Stimulated activated CD8-positive, alpha-beta memory T cell treated with anti-CD3 and anti-CD28 coated beads, Interleukin-2, amount 100 ng/mL, for 1 hour (primary cell): ENCODE measurements around the gene CDC42SE2.

Experiments used
- DNase-seq, 2 donors: peaks; one replicate each; pipeline ENCODE4 v3.0.0-alpha.2; 2020; ENCODE audit warnings: low read depth in 2 of 2

The CDC42SE2 gene, protein sequence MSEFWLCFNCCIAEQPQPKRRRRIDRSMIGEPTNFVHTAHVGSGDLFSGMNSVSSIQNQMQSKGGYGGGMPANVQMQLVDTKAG

DNA sequence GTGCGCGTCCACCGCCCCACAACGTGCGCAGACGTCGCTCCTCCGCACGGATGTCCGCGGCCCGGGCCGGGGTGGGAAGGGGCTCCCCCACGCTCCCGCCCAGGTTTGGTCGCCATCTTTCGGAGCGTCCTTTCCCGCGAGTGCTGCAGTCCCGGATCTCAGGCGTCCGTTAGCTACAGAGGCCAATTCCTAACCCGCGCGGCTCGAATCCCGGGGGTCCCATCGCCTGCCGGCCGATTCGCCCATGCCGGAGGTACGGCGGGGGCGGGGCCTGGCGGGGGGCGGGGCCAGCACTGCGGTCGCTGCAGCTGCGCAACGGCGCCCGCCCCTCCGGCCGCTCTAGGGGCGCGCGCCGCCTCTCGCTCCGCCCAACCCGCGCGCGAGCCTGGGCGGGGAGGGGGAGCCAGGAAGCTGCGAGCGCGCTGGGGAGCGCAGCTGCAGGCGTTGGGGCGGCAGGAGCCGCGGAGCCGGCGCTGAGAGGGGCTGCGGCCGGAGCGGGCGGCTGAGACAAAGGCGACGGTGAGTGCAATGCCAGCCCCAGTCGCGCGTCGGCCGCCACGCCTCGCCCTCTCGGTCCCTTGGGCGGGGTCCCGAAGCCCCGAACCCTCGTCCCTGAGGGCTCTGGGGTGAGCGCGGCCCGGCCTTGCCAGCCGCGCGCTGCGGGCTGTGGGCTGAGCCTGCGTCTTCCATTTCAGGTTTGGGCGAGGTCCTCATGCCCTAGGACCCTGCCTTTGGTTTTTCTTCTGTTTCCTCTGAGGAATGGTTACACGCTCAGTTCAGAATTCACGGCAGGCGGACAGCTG, at the start of gene CDC42SE2:
CDC42SE2 (plus strand) TSS at position 406 of the 803 bp plus-strand sequence. CDS start 95,441 bp downstream, outside the sequence.
- DNase-seq = peak; percentile 68 to 75

DNA sequence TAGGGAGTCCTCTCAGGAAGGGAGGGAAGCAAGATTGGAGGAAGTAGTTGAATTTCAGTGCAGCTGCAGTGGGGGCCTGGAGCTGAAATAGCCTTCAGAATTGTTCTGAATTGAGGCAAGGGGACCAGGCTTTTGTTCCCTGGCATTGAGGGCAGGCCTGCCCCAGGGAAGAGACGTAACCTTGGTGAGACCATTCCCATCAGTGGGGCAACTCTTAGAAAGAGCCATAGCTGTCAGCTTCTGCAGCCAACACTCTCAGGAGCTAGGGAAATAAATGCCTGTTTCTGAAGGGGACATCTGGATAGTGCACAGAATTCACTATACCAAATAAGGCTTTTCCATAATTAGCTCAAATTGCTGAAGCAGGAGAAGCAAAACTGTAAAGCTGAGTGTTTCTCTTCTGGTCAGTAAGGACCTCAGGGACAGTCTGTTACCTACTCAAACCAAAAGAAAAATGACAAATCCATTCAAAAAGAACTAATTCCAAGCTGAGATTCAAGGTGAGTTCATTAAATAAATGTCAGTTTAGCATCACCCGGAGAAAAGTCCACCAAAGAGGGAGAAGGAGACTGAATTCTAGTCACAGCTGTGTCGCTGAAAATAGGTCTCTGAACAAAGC, 49.1 kb upstream of the CDC42SE2 start:
- DNase-seq = no peak

DNA sequence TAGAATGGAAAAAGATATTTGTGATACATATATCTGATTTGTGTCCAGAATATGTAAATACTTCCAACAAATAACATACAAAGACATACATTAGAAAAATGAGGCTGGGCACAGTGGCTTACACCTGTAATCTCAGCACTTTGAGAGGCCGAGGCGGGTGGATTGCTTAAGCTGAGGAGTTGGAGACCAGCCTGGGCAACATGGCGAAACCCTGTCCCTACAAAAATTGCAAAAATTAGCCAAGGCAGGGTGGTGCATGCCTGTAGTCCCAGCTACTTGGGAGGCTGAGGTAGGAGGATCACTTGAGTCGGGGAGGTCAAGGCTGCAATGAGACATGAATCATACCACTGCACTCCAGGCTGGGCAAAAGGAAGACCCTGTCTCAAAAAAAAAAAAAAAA, 46.1 kb upstream of the CDC42SE2 start:
- no peak for DNase-seq

DNA sequence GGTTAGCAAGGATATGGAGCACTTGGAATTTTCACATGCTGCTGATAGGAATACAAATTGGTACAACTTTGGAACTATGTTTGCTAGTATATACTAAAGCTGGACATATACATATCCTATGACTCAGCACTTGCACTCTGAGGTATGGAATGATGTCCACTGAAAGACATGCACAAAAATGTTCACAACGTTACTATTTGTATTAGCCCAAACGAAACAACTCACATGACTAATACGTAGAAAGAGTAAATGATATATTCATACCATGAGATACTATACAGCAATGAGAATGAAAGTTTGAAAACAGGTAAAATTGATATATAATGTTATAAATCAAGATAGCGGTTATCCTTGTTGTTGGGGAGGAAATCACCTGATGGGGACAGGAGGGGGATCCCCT, 45.5 kb upstream of the CDC42SE2 start:
- no peak for DNase-seq

DNA sequence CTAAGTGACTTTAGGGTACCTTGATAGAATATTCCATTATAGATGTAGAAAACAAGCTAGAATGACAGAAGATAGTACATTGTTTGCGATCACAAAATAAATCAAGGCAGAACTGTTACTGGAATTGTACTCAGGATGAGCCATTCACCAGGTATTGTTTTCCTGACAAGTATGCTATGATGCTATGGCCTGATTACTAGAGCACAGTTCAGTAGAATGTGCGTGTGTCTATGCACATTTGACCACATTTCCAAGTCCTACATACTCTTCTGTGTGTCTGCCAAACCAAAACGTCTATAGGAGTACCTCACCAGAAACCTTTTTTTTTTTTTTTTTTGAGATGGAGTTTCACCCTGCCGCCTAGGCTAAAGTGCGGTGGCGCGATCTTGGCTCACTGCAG, 43.3 kb upstream of the CDC42SE2 start:
- DNase-seq = no peak

DNA sequence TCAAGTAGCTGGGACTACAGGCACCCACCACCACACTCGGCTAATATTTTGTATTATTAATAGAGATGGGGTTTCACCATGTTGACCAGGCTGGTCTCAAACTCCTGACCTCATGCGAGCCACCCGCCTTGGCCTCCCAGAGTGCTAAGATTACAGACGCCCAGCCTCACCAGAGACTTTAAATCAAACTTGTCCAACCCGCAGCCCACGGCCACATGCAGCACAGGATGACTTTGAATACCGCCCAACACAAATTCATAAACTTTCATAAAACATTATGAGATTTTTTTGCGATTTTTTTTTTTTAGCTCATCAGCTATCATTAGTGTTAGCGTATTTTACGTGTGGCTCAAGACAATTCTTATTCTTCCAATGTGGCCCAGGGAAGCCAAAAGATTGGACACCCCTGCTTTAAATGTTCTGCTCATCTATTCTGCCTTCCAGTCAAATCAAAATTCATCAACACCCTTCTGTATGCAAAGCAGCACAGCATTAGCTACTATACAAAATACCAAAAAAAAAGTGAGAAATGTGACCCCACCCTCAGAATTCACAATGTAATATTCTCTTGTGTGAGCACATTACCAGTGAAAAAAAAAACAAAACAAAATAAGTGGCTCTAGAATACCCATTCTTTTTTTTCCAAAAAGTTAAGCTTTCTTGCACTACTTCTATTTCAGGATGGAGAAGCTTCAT, 42.7 kb upstream of the CDC42SE2 start:
- DNase-seq = no peak

DNA sequence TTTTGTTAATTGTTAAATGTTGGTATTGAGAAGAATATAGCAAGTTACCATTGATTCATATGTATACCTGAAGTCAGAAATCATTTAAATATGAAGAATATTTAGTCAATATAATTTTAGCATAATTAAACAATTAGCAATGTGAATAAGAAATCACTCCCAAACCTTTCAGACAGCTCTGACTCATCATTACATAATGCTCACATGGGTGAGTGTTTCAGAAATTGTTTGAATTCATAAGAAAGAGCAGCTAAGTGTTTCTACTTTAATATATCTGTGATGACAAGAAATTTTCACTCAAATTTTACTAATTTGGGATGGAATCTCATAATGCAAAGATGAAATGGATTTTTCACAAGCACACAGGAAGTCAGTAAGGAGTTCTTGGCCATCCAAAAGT, 42.0 kb upstream of the CDC42SE2 start:
- no peak for DNase-seq

DNA sequence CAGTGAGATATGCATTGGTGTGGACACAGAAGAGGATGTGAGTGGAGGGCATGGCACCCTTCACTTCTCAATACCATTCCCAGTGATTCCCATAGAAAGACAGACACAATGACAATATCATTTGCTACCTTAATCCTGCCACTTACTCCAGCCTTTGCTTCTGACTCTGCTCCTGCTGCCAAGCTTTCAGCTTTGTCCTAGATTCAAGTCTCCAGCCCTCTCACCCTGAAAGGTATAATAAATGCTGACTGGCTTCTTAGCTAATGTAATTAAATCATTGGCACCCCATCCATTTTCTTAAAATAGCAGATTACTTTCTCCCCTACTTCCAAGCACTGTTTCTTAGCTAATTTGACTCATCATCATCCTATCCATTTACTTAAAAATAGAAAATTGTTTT, 41.1 kb upstream of the CDC42SE2 start:
- DNase-seq = no peak

DNA sequence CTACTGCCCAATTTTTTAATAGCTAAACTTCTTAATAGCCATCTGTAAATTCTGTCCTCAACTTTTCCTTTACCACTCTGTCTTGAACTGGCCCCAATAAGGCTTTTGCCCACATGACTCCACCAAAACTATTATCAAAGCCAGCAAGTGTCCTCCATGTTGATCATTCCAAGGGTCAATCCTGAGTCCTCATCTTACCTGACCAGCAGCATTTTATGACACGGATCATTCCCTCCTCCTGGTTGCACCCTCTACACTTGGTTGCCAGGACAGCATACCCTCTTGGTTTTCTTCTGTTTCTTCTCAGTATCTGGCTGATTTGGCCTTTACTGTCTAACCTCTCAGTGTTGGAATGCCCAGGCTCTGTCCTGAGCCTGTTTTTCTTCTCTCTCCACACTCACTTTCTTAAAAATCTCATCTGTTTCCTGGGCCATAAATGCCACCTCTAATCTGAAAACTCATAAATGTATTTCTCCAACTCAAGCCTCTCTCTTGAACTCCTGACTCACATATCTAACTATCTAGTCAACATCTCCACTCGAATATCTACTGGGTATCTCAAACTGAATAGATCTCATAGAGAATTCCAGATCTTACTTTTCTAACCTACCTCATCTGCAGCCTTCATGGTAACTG, 40.0 kb upstream of the CDC42SE2 start:
- no peak for DNase-seq

DNA sequence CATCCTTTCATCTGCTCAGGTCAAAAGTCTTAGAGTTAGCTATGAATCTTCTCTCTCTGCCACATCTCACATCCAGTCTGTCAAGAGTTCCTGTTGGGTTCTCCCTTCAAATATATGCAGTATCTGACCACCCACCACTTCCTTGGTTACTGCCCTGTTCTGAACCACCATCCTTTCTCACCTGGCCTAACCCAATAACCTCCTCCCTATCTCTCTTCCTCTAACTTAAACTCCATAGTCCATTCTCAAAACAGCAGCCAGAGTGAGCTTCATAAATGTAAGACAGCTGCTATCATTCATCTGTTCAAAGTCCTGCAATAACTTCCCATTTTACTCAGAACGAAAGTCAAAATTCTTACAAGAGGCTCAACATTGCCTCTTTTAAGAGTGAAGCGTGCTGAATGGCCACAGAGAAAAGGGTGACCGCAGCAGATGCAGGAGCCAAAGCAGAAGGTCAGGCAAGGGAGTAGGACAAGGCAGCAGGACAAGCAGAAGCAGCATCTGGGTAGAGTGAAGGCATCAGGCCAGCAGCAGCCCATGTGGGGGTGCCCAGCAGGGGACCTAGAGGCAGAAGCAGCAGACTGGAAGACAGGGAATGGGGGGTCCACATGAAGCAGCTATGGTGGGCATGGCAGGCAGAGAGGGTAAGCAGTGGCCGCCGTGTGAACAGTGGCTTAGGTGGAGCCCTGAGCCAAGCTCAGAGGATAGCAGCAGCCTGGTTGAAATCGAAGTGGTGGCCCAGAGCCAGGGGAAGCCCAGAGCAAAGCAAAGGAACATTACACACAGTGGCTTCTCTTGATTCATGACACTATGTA, 39.3 kb upstream of the CDC42SE2 start:
- DNase-seq = no peak

DNA sequence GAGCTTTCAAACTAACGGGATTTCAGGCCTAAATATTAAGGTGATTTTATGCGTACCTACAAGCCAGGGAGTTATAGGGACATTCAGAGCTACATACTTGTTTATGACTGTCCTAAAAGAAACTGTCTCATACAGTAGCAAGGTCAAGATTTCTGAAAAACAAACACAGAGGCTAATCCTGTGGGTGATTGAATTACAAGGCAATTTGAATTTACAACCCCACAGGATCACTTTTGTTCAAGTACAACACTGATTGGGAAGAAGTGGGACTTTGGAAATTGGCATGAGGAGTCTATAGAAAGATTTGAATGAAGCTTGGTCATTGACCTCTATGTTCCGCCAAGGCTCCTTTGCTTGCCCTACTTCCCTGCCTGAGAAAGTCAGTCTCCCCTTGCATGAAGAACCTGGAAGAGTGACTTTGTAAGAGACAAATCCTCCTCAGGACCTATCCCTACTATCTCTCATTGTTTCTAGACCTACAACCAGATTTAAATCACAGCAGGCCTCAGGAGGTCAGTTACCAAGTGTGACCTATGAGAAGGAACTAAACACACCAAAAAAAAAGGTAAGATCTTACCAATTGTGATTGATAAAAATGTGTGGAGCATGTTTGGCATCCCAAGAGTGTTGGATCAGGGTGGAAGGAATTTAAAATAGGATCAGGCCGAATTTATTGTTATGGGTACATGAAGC, 38.4 kb upstream of the CDC42SE2 start:
- DNase-seq = no peak

DNA sequence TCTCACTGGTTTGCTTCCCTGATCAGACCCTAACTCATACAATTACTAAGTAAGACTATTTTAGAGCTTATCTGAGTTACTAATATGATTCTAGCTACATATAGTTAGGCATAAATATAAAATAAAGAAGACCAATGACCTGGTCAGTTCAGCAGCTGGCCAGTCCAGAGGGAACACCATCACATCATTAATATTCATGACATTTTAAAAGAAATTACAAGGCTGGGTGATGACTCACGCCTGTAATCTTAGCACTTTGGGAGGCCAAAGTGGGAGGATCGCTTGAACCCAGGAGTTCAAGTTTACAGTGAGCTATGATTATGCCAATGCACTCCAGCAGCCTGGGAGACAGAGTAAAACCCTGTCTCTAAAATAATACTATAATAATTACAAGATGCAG, 37.0 kb upstream of the CDC42SE2 start:
- DNase-seq = no peak

DNA sequence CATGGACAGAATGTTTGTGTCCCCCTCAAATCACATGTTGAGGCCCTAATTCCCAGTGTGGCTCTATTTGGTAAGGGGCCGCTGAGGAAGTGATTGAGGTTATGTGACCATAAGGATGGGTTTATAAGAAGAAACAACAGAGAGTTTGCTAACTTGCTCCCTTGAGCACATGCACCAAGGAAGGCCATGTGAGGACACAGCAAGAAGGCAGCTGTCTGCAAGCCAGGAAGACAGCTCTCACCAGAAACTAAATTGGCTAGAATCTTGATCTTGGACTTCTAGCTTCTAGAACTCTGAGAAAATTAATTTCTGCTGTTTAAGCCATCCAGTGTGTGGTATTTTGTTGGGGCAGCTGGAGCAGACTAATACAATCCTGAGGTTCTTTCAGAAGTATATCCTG, 35.2 kb upstream of the CDC42SE2 start:
- no peak for DNase-seq

DNA sequence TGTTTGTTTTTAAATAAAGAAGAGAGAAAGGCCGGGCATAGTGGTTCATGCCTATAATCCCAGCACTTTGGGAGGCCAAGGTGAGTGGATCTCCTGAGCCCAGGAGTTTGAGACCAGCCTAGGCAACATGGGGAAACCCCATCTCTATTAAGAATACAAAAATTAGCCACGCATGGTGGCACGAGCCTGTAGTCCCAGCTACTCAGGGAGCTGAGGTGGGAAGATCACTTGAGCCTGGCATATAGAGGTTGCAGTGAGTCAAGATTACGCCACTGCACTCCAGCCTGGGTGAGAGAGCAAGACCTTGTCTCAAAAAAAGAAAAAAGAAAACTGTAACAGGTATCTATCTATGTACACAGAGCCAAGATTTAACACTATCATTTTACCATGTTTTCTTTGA, 34.2 kb upstream of the CDC42SE2 start:
- no peak for DNase-seq

DNA sequence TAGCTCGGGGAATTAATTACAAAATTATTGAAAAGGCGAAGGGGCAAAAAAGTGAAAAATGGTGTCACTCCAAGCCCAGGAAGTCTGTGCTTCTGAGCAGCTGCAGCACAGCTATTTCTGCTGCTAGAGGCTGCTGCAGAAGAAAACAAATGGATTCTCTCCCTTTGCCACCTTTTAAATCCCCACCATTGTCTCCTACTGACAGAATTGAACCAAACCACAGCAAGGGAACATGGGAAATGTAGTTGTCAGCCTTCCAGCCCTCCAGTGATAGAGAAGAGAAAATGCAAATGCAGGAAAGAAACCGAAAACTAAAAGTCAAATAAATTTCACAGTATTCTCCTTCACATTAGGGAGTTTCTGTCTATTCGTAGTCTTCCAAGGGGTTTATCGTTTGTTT, 33.4 kb upstream of the CDC42SE2 start:
- DNase-seq = no peak

DNA sequence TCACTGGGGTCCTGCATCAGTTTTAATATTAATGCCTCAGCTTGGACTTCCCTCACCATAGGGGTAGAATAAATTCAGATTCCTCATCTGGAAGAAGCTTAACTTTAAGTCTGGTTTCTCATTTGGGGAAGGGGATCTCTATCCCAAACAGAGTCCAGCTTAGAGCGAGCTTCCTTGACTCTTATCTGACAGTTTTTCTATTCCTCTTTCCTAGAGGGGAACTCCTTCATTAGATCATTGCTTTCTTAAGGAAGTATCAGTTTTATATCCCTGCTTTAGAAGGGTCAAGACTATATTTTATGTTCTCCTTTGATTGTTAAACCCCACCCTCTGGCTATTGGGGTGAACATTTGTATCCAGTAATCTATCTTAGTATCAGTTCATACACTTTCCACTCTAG, 24.2 kb upstream of the CDC42SE2 start:
- DNase-seq = no peak

DNA sequence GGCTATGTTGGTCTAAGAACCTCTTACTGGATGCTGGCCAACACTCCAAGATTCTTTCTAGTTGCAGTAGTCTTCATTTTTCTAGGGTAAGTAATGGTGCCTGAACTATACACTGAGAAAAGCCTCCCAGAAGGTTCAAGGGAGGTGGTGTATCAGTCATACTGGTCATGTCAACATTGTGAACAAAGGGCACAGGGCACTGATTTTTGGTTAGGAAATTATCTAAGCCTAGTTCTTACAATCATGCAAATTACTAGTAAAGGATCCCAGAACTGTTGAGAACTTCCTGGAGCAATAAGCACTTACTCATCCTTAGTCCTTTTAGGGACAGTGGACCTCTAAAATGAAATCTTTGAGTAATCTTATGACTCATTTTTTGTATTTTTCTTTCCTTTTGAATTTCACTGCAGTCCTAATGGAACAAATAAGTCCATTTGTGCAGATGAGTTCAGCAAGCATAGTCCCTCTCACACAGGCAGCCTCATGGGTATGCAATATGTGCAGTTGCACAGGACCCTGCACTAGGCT, 21.1 kb upstream of the CDC42SE2 start:
- no peak for DNase-seq

DNA sequence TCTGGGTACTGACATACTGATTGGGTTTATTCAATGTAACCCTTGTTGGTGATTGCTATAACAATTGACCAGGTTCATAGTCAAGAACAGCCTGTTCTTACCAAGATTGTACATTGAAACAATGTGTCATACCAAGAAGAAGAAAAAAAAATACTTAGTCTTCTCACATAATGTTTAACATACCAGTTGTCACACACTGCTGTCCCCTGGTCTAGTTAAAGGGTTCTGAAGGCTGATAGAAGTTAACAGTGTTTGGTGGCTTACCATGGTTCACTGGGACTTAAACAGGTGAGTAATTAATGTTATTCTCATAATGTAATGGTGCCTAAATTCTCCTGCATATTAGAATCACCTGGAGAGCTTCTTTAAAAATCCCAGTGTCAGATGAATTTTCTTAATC, 18.5 kb upstream of the CDC42SE2 start:
- DNase-seq = no peak

DNA sequence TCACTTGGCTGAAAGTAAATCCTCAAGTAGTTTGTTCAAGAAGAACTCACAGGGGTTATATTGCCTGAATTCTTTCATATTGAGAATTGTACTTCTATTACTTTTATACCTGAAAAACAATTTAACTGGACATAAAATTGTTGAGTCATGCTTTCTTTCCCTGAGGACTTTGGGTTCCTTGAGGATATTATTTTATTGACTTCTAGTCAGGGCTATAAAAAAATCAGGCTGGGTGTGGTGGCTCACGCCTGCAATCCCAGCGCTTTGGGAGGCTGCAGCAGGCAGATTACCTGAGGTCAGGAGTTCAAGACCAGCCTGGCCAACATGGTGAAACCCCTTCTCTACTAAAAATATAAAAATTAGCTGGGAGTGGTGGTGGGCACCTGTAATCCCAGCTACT, 17.9 kb upstream of the CDC42SE2 start:
- no peak for DNase-seq

DNA sequence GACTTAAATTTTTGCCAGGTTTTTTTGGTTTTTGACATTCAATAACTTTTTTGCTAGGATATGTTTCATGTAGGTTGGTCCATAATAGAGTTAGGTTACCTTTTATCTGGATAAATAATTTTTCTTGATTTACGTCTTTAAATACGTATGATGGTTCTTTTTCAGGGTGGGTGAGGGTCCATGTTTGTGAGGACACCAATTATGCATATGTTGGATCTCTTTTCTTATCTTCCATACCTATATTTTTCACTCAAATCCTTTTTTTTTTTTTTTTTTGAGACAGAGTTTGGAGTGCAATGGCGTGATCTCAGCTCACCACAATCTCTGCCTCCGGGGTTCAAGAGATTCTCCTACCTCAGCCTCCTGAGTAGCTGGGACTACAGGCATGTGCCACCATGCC, 17.3 kb upstream of the CDC42SE2 start:
- no peak for DNase-seq
